ENCODE data around the gene MGMT. TPM values are rescaled to one million over a fixed set of nuclear protein-coding genes. Genes with fewer than 3 reads are reported as not detected.

The MGMT gene
- total RNA-seq, 2 donors from 2014 or later = 28.6 to 33.7 TPM

DNA sequence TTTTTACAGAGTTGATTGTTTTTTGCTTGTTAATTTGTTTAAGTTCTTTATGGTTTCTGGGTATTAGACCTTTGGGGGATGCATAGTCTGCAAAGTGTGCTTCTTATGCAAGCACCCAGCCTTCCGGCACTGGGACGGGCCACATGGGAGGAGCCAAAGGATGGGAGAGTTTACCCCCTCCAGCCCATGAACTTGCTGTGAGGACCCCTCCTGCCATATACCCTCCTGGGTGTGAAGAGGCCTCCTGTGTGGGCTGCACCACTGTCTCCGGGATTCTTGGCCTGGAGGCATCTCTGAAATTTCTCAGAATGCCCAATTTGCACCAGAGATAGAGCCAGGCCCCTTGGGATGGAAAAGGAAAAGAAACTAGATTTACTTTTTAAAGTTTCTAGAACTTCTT lies 150.7 kb downstream of the MGMT start:
- WGBS, 2 experiments (ENCODE audit: insufficient coverage in 1 of 2, insufficient read length in 1 of 2) = 96 to 100% methylated on average over 1 to 3 of the region's 3 CpGs
- Mint-ChIP-seq H3K9me3 (no peaks in the 10 kb centered on the region), H3K4me1 (peaks cover 5% of the 10 kb centered on the region), H3K27ac (no peak overlapping the region), H3K4me3 (no peak overlapping the region), H3K36me3 (ENCODE audit: low read depth) (no peaks in the 10 kb centered on the region), H3K27me3 (ENCODE audit: insufficient read depth) (no peaks in the 10 kb centered on the region)
- Histone ChIP-seq H3K27ac (ENCODE audit: low read depth, low read length) (no peak overlapping the region), H3K36me3 (ENCODE audit: control insufficient read depth, insufficient read depth, low read length) (no peaks in the 10 kb centered on the region), H3K27me3 (ENCODE audit: control insufficient read depth, insufficient read depth, low read length, poor library complexity, severe bottlenecking) (no peaks in the 10 kb centered on the region), H3K9me3 (ENCODE audit: control insufficient read depth, low read length) (no peaks in the 10 kb centered on the region), H3K4me1 (ENCODE audit: control insufficient read depth, insufficient read depth, low read length) (no peaks in the 10 kb centered on the region), H3K4me3 (ENCODE audit: low read length) (no peak overlapping the region), H3K9ac (ENCODE audit: extremely low read depth, low read length, poor library complexity, severe bottlenecking) (no peak overlapping the region)
- TF ChIP-seq, protein P1, sequence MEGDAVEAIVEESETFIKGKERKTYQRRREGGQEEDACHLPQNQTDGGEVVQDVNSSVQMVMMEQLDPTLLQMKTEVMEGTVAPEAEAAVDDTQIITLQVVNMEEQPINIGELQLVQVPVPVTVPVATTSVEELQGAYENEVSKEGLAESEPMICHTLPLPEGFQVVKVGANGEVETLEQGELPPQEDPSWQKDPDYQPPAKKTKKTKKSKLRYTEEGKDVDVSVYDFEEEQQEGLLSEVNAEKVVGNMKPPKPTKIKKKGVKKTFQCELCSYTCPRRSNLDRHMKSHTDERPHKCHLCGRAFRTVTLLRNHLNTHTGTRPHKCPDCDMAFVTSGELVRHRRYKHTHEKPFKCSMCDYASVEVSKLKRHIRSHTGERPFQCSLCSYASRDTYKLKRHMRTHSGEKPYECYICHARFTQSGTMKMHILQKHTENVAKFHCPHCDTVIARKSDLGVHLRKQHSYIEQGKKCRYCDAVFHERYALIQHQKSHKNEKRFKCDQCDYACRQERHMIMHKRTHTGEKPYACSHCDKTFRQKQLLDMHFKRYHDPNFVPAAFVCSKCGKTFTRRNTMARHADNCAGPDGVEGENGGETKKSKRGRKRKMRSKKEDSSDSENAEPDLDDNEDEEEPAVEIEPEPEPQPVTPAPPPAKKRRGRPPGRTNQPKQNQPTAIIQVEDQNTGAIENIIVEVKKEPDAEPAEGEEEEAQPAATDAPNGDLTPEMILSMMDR (conservative IDR thresholded peaks at IDR 0.05) = no peak
- no peak for DNase-seq

DNA sequence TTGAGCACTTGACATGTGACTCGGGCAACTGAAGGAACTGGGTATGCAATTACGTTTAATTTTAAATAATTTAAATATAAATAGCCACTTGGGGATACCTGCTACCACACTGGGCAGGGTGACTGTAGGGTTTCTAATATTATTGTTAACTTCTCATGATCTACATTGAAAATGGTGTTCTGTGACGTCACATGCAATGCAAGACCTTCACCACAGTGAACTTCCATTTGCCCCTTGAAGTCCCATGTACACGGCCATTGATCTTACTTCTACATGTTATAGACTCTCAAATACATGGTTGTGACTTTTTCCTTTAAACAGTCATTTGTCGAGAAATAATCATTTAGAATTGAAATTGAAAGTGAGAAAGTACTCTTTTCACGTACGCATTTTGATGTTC lies 154.0 kb downstream of the MGMT start:
- Mint-ChIP-seq H3K27me3 (ENCODE audit: insufficient read depth) (no peaks in the 10 kb centered on the region), H3K9me3 (no peaks in the 10 kb centered on the region), H3K4me3 (no peak overlapping the region), H3K36me3 (ENCODE audit: low read depth) (no peaks in the 10 kb centered on the region), H3K4me1 (peaks cover 3% of the 10 kb centered on the region), H3K27ac (no peak overlapping the region)
- no peak for DNase-seq
- Histone ChIP-seq H3K9me3 (ENCODE audit: control insufficient read depth, low read length) (no peaks in the 10 kb centered on the region), H3K36me3 (ENCODE audit: control insufficient read depth, insufficient read depth, low read length) (no peaks in the 10 kb centered on the region), H3K27ac (ENCODE audit: low read depth, low read length) (no peak overlapping the region), H3K9ac (ENCODE audit: extremely low read depth, low read length, poor library complexity, severe bottlenecking) (no peak overlapping the region), H3K4me3 (ENCODE audit: low read length) (no peak overlapping the region), H3K4me1 (ENCODE audit: control insufficient read depth, insufficient read depth, low read length) (no peaks in the 10 kb centered on the region), H3K27me3 (ENCODE audit: control insufficient read depth, insufficient read depth, low read length, poor library complexity, severe bottlenecking) (no peaks in the 10 kb centered on the region)
- TF ChIP-seq, protein P1 (conservative IDR thresholded peaks at IDR 0.05) = no peak
- 72 to 79% methylated on average over 5 to 6 of the region's 7 CpGs for WGBS, 2 experiments (ENCODE audit: insufficient coverage in 1 of 2, insufficient read length in 1 of 2)

DNA sequence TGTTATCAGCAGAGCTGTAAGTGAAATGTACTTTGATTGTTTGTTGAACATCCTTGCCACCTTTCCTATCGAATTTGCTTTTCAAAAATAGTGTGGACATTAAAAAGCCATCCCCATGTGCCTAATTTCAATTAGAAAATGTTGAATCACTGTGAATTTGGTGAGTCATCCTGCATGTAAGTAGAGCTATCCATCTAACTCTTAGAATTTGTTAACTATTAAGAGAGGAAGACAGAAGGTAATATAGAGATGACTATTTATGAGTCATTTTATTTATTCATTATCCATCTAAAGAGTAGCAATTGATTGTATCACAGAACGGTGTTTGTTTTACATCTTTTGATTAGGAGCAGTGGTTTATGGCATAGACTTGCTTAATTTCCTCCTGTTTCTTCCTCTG lies 154.7 kb downstream of the MGMT start:
- no peak overlapping the region for H3K4me3 Mint-ChIP-seq
- H3K4me1 Mint-ChIP-seq = peaks cover 3% of the 10 kb centered on the region
- H3K27ac Mint-ChIP-seq = no peak overlapping the region
- no peaks in the 10 kb centered on the region for H3K36me3 Mint-ChIP-seq (ENCODE audit: low read depth)
- Histone ChIP-seq H3K36me3 (ENCODE audit: control insufficient read depth, insufficient read depth, low read length) (no peaks in the 10 kb centered on the region), H3K9ac (ENCODE audit: extremely low read depth, low read length, poor library complexity, severe bottlenecking) (no peak overlapping the region), H3K4me3 (ENCODE audit: low read length) (no peak overlapping the region), H3K9me3 (ENCODE audit: control insufficient read depth, low read length) (no peaks in the 10 kb centered on the region), H3K27ac (ENCODE audit: low read depth, low read length) (no peak overlapping the region), H3K27me3 (ENCODE audit: control insufficient read depth, insufficient read depth, low read length, poor library complexity, severe bottlenecking) (no peaks in the 10 kb centered on the region), H3K4me1 (ENCODE audit: control insufficient read depth, insufficient read depth, low read length) (no peaks in the 10 kb centered on the region)
- H3K27me3 Mint-ChIP-seq (ENCODE audit: insufficient read depth) = no peaks in the 10 kb centered on the region
- no peaks in the 10 kb centered on the region for H3K9me3 Mint-ChIP-seq
- WGBS, 2 experiments (ENCODE audit: insufficient coverage in 1 of 2, insufficient read length in 1 of 2) = 96 to 100% methylated on average over 1 to 2 of the region's 2 CpGs
- TF ChIP-seq, protein P1 (conservative IDR thresholded peaks at IDR 0.05) = no peak
- DNase-seq = no peak

Measured in endodermal cell (in vitro differentiated cells).